Measurements from ENCODE around the gene RAP1GAP.
A peak's percentile ranks its signal among the peaks of the same experiment; 100 is the strongest.

RAP1GAP gene

GRCh38 chr1:21669258-21670058, at the start of gene RAP1GAP:
Gene RAP1GAP, minus strand, starts transcription at chr1:21669357. Its CDS starts 49,325 bp downstream, at chr1:21620032.
- peak; percentile 38 for DNase-seq

DNA sequence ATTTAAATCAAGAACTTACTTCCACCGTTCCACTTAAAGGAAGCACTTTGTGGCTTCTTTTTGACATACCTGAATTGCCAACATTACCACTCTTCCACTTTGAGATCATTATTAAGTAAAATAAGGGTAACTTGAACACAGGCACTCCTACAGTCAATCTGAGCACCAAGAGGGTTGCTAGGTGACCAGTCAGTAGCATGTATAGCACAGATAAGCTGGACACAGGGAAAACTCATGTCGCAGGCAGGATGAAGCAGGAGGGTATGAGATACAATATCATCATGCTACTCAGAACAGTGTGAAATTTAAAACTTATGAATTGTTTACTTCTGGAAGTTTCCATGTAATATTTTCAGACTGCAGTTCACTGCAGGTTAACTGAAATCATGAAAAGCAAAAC, 47.0 kb upstream of the RAP1GAP start:
- DNase-seq = no peak

DNA sequence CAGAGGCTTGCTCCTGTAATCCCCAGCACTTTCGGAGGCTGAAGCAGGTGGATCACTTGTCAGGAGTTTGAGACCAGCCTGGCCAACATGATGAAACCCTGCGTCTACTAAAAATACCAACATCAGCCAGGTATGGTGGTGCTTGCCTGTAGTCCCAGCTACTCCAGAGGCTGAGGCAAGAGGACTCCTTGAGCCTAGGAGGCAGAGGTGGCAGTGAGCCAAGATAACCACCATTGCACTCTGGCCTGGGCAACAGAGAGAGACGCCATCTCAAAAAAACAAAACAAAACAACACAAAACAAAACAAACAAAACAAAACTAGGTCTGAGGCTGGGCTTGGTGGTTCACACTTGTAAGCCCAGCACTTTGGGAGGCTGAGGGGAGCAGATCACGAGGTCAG, 38.7 kb upstream of the RAP1GAP start:
- no peak for DNase-seq

GRCh38 chr1:21707086-21707840, 38.1 kb upstream of the RAP1GAP start:
- no peak for DNase-seq

- no peak for DNase-seq
These were observed 37.1 kb upstream of the RAP1GAP start for GRCh38 chr1:21706151-21706835.

GRCh38 chr1:21705303-21705980, 36.3 kb upstream of the RAP1GAP start:
- no peak for DNase-seq

GRCh38 chr1:21704145-21704544, 35.0 kb upstream of the RAP1GAP start:
- DNase-seq = no peak

GRCh38 chr1:21703318-21703963, 34.3 kb upstream of the RAP1GAP start:
- no peak for DNase-seq

GRCh38 chr1:21702780-21703179, 33.6 kb upstream of the RAP1GAP start:
- no peak for DNase-seq

GRCh38 chr1:21701401-21701800, 32.2 kb upstream of the RAP1GAP start:
- DNase-seq = no peak

GRCh38 chr1:21700094-21700493, 30.9 kb upstream of the RAP1GAP start:
- no peak for DNase-seq

DNA sequence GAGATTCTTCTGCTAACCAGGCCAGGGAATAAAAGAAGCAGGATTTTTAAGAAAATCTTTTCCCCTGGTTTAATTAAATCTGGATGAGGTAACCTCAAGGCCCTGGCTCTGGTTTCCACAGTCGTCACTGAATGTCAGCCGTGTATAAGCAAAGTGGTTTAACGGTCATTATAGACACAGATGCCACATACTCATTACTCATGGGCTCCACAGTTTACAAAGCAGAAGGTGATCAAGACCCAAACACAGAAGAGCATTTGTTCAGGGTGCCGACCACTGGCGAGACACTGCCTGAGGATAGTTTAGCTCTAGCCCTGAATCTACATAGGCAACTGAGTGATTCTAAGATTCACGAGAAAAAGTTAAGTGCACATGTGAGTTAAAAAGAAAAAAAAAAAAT, 27.8 kb upstream of the RAP1GAP start:
- DNase-seq = no peak

DNA sequence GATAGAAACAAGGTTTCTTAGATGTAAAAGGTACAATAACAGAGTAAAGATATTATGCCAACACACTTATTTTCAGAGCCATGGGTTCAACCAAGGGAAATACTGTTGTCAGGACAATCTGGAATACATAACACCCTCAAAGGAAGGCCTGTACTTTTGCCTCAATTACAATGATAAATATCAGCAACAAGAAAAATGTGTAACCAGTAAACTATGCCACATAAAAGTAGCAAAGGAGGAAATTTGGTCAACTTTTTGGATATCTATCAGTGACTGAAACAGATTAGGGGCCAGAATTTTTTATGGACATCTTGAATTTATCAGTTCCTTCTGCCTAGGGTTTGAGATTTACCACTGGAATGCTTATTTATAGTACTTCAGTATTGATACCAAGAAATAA, 24.6 kb upstream of the RAP1GAP start:
- no peak for DNase-seq

DNA sequence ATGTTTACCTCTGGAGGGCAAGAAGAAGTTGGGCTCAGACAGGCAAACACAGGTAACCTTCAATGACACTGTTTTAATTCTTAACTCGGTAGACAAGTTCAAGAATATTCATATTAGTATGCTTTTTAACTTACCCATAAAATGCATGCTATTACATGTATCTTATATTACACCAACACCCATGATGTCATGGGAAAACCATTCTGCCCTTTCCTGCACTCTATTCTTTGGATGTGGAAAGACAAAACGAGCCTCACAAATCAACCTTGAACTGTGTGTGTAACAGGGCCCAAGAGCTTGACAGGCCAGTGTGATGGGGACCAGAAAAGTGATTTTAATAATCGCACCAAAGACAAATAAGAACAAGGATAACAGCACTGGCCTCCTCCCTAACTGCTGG, 22.6 kb upstream of the RAP1GAP start:
- no peak for DNase-seq

DNA sequence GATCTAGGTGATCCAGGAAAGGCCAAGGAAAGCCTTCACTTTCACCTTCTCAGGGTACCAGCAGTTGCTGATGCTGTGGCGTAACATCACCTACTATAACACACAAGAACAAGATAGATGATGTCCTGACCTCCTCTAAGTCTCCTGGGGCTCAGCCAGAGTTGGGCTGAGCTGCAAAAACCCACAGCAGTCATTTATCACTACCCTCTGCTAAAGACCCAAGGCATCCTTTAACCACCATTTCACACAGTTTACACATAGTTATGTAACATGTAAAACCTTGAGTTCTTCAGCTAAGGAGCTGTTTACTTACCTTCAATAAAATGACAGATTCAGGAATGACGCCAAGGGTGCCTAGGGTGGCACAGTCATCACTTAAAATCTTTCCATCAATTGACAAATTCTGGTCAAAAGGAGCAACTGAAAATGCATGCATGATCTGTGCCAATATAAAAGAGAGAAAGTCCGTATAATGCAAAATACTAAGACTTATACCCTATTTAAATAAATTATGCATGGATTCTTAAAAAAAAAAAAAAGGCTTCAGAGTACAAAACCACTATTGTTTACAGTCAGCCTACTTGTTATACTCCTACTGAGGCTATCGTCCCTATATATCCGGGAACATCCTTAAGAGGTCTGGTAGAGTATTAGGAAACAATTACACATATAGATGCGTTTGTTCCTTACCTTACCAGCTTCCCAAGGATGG, 20.7 kb upstream of the RAP1GAP start:
- no peak for DNase-seq

DNA sequence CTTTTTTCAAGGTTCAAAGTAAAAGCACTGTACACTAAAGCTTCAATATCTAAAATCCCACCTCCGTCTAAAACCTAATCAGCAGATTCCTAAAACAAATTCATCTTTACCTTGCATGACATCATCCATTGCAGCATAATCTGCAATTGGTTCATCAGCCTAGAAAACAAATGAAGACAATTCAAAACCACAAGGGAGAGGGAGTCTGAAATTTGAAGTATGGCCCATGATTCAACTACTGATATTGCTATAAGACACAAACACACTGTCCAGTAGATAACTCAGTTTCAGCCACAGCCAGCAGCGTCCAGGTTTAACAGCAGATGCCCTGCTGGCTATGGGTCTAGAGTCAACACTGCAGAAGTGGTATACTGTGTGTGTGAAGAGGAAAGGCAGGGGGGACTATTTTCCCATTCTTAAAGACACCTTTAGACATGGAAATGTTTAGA, 17.9 kb upstream of the RAP1GAP start:
- no peak for DNase-seq

DNA sequence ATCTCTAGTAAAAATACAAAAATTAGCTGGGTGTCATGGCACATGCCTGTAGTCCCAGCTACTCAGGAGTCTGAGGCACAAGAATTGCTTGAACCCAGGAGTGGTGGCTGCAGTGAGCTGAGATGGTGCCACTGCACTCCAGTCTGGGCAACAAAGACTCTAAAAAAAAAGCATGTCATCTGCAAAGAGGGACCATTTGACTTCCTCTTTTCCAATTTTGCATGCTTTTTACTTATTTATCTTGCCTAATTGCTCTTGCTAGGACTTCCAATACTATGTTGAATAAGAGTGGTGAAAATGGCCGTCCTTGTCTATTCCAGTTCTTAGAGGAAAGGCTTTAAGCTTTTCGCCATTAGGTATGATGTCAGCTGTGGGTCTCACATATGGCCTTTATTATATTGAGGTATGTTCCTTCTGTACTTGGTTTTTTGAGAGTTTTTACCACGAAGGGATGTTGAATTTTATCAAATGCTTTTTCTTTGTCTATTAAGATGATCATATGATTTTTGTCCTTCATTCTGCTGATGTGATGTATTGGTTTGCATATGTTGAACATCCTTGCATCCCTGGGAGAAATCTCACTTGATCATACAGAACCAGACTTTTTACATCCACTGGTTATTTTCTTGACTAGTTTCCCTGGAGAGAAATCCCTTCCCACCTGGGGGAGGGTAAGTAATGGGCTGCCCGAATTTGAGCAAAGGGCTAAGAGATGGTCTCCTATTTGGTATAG, 17.0 kb upstream of the RAP1GAP start:
- DNase-seq = no peak

GRCh38 chr1:21681426-21681825, 12.3 kb upstream of the RAP1GAP start:
- no peak for DNase-seq

GRCh38 chr1:21680918-21681317, 11.8 kb upstream of the RAP1GAP start:
- no peak for DNase-seq

GRCh38 chr1:21680381-21680780, 11.2 kb upstream of the RAP1GAP start:
- DNase-seq = no peak

GRCh38 chr1:21677168-21677567, 8.0 kb upstream of the RAP1GAP start:
- DNase-seq = no peak

Measured in activated CD4-positive, CD25-positive, alpha-beta regulatory T cell treated with anti-CD3 and anti-CD28 coated beads, Interleukin-2, amount 50 U/mL, for 72 hours (primary cell).